Stimulated activated memory B cell treated with anti-CD40 and anti-IgM and Interleukin-4, amounts not matched to agents 10 μg/mL and 1 μg/mL and 100 μg/mL, for 72 hours (primary cell): ENCODE results near the gene COBL.

Experiments
- ATAC-seq: fragments of 150-1000 bp; cut with Tn5 transposase; 2 replicates; pipeline ENCODE4 v1.10.0; 2021
- H3K27ac Mint-ChIP-seq: one replicate; pipeline ENCODE4 v1.8.0; 2022; ENCODE audit warnings: mild to moderate bottlenecking, mixed read lengths
- H3K27me3 Mint-ChIP-seq: one replicate; pipeline ENCODE4 v1.8.0; 2022; ENCODE audit warnings: mixed read lengths
- H3K36me3 Mint-ChIP-seq: one replicate; pipeline ENCODE4 v1.8.0; 2022; ENCODE audit warnings: mixed read lengths
- H3K4me1 Mint-ChIP-seq: one replicate; pipeline ENCODE4 v1.8.0; 2022; ENCODE audit warnings: mixed read lengths
- H3K4me3 Mint-ChIP-seq: one replicate; pipeline ENCODE4 v1.8.0; 2022; ENCODE audit warnings: mild to moderate bottlenecking, moderate library complexity, mixed read lengths
- H3K9me3 Mint-ChIP-seq: one replicate; pipeline ENCODE4 v1.8.0; 2022; ENCODE audit warnings: mixed read lengths

COBL gene, protein sequence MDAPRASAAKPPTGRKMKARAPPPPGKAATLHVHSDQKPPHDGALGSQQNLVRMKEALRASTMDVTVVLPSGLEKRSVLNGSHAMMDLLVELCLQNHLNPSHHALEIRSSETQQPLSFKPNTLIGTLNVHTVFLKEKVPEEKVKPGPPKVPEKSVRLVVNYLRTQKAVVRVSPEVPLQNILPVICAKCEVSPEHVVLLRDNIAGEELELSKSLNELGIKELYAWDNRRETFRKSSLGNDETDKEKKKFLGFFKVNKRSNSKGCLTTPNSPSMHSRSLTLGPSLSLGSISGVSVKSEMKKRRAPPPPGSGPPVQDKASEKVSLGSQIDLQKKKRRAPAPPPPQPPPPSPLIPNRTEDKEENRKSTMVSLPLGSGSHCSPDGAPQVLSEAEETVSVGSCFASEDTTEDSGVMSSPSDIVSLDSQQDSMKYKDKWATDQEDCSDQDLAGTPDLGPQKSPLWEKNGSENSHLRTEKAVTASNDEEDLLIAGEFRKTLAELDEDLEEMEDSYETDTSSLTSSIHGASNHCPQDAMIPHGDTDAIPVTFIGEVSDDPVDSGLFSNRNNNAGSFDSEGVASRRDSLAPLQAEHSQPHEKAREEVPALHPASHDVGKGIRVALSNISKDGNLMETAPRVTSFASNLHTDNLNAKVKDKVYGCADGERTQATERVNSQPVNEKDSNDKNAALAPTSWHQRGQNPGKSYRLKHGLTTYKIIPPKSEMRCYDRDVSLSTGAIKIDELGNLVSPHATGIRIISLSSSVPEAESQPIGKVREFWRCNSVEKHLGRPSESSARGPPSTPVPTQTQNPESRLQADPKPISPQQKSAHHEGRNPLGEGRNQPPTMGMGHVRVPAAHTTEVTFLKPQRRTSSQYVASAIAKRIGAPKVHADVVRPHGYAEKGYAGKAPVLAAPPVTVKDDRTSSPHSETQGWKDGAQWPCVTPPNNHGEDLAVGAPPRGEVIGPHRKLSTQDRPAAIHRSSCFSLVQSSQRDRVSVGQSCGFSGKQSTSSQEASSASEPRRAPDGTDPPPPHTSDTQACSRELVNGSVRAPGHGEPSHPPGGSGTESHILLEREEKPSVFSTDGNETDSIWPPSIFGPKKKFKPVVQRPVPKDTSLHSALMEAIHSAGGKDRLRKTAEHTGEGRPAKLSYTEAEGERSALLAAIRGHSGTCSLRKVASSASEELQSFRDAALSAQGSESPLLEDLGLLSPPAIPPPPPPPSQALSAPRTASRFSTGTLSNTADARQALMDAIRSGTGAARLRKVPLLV

DNA sequence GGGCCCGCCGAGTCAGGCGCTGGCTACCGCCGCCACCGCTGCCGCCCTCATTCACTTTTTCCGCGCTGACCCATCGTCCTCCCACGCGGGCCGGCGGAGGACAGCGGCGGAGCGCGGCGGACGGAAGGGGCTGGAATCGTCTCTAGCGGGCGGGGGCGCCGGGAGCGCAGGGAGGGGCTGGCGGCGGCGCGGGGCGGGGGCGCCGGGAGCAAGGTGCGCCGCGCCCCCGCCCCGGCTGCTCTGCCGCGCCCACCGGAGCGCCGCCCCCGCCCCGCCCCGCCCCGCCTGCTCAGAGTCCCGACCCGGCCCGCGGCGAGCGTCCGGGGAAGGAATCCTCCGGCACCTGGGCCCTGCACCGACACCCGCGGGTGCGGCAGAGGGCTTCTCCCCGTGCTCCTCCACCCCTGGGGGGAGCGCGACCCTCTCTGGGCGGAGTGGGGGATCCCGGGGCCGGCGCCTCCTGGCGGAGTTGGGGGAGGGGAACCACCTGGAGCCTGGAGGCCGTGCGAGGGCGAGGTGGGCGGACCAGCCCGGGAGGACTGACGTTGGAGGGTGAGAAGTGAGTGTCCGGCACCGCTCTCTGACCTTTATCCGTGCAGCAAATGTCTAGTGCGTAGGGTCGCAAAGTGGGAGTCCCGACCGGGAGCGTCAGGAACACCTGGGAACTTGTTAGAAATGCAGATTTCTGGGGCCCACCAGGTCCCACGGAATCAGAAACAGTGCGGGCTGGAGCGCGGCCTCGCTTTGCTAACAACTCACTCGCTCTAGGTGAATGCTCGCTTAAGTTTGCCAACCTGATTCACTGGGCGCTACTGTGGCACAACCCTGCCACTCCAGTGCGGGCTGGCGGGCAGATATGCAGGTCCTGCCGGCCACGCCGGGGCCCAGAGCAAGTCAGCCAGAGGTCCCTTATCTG is at the start of gene COBL:
COBL (minus strand) TSS at position 144 of the 916 bp plus-strand sequence. CDS start 176 bp downstream, outside the sequence.
- Mint-ChIP-seq H3K9me3 (no peaks in the 10 kb centered on the region), H3K27me3 (peaks cover 37% of the 10 kb centered on the region)
- peak; percentile 4 for ATAC-seq

GRCh38 chr7:51366172-51366728 is 49.6 kb upstream of the COBL start:
- Mint-ChIP-seq H3K9me3 (peaks cover 9% of the 10 kb centered on the region), H3K4me1 (no peaks in the 10 kb centered on the region), H3K4me3 (no peak overlapping the region), H3K36me3 (no peaks in the 10 kb centered on the region), H3K27me3 (no peaks in the 10 kb centered on the region), H3K27ac (no peak overlapping the region)
- ATAC-seq = no peak

More for the DNA sequence above, at the start of gene COBL:
- Mint-ChIP-seq H3K27ac (no peak within 1 kb of the TSS), H3K4me3 (peak within 1 kb of the TSS; percentile 9), H3K36me3 (no peaks in the 10 kb centered on the region), H3K4me1 (peaks cover 6% of the 10 kb centered on the region)

DNA sequence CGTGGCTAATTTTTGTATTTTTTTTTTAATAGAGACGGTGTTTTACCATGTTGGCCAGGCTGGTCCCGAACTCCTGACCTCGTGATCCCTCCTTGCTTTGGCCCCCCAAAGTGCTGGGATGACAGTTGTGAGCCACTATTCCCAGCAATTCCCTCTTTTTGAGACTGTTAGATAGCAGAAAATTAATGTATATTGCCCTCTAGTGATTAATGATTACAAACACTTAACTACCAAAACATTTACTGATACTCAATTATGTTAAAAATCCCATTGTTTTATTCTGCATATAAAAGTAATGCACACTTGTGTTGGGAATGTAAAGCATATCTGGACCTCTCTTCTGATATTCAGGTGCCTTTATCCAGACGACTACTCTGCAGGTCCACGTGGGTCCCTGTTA is 41.2 kb upstream of the COBL start:
- Mint-ChIP-seq H3K9me3 (peaks cover 8% of the 10 kb centered on the region), H3K27me3 (no peaks in the 10 kb centered on the region), H3K4me1 (no peaks in the 10 kb centered on the region), H3K4me3 (no peak overlapping the region), H3K27ac (no peak overlapping the region), H3K36me3 (no peaks in the 10 kb centered on the region)
- no peak for ATAC-seq

DNA sequence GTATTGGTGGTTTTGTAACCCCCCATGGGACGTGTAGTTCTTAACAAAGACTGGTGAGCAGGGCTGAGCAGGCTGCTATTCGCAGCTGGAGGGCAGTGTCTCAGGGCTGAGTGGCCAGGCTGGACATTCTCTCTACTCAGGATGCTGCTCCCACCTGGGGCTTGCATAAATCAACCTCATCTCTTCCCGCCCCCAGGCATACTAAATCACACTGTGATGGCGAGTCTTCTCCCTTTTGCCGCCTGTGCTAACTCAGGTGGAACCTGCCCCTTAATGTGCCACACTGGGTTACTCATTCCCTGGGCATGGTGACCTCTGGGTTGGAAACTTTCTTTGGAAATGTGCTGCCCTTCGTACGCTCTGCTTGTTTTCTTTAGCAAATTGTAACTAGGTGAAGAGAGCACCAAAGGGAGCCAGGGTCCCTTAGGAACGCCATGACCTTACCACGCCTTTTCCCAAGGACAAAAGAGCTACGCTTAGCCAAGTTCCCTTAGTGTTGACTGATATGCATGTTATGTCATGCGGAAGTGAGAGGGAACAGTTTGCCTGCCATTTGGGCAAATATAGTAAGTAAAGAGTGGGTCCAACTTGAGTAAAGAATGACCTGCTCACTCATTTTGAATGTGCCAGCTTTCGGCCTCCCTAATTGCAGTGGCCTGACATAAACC is 40.4 kb upstream of the COBL start:
- no peaks in the 10 kb centered on the region for H3K36me3 Mint-ChIP-seq
- no peak overlapping the region for H3K27ac Mint-ChIP-seq
- no peaks in the 10 kb centered on the region for H3K4me1 Mint-ChIP-seq
- no peak overlapping the region for H3K4me3 Mint-ChIP-seq
- peaks cover under 1% of the 10 kb centered on the region for H3K9me3 Mint-ChIP-seq
- no peaks in the 10 kb centered on the region for H3K27me3 Mint-ChIP-seq
- ATAC-seq = no peak

DNA sequence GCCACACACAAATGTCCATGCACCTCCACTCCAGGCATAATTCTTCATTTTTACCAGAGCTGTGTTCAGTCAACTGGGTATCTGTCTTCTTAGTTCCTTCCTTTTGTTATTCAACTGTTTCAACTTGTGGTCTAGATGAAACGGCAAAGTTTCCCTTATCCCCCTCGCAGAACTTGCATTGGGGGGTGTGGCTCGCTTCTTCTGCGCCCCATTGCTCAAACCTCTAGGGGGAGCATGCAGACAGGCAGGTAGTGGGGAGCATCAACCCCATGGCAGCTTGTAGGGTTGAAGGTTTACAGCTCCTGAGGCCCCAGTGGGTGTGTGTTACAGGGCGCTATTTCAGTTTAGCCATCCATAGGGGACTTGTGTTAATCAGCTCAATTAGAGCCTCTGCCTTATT is 38.3 kb upstream of the COBL start:
- no peaks in the 10 kb centered on the region for H3K36me3 Mint-ChIP-seq
- no peak overlapping the region for H3K4me3 Mint-ChIP-seq
- H3K27me3 Mint-ChIP-seq = no peaks in the 10 kb centered on the region
- no peaks in the 10 kb centered on the region for H3K9me3 Mint-ChIP-seq
- H3K4me1 Mint-ChIP-seq = no peaks in the 10 kb centered on the region
- H3K27ac Mint-ChIP-seq = no peak overlapping the region
- no peak for ATAC-seq

DNA sequence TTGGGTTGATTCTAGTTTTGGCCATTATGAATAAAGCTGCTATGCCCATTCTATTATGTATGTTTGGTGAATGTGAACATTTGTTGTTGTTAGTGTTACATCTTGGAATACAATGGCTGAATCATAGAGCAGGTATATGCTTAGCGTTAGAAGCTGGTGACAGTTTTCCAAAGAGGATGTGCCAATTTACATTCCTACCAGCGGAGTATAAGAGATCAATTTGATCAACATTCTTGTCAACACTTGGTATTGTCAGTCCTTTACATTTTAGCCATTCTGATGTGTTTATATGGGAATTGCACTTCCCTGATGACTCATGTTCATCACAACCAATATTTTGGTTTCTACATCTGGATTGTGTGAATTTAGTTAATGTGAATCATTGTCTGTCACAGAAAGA is 37.8 kb upstream of the COBL start:
- no peaks in the 10 kb centered on the region for H3K27me3 Mint-ChIP-seq
- H3K4me1 Mint-ChIP-seq = no peaks in the 10 kb centered on the region
- H3K27ac Mint-ChIP-seq = no peak overlapping the region
- no peak for ATAC-seq
- no peaks in the 10 kb centered on the region for H3K36me3 Mint-ChIP-seq
- no peak overlapping the region for H3K4me3 Mint-ChIP-seq
- H3K9me3 Mint-ChIP-seq = no peaks in the 10 kb centered on the region

DNA sequence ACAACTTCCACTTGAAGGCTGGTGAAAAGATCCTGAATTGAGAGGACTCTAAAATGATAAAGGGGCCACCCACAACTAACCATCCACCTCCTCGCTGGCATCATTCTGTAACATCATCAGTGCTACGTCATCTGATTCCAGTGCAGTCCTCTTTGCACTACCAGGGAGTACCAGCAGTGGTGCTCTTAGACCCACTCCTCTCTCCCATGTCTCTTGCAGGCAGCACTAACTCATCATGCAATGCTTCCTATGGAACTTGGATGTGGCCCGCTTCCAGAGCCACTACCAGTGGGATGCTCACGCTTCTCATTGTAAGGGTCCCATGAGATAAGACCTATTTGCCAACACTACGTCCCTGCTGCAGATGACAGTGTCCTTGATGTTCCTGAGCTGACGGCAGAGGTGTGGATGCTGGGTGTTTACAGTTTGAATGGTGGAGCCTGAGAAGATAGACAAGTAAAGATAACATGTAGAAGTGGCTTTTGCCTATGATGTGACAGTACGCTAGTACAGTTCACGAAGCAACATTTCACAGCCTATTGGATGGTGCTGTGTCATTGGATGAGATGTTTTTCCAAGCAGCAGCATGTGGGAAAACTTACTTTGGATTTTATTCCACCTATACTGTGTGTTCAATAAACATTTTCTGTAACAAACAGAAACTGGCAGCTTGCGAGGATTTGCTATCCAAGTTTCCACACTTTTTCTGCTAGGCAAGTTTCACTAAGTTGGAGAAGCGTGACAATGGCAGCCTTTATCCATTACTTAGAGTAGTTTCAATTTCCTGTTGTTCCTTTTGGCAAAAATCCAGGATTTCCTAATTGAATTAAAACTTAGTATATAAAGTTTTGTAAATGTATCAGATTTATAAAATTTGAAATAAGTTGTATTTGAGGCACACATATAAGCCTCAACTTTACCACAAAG is 35.8 kb upstream of the COBL start:
- no peak for ATAC-seq
- H3K4me1 Mint-ChIP-seq = no peaks in the 10 kb centered on the region
- H3K4me3 Mint-ChIP-seq = no peak overlapping the region
- H3K27me3 Mint-ChIP-seq = no peaks in the 10 kb centered on the region
- no peaks in the 10 kb centered on the region for H3K9me3 Mint-ChIP-seq
- no peaks in the 10 kb centered on the region for H3K36me3 Mint-ChIP-seq
- no peak overlapping the region for H3K27ac Mint-ChIP-seq

DNA sequence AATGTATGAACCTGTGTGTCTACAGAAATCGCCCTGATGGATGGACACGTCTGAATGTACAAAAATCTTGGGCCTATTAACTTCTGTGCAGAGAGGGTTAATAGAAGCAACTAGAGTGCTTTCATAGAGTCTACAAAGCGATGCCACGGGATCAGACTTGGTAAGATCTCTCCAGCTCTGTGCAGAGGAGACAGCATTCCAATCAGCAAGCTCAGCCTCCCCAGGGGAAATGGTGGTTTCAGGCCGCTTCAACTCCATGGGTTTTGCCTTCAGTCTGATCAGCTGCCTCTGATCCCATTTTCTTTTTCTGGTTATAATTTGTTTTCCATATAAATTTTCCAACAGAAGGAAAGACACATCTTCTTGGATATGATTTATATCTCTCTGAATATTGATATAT is 35.1 kb upstream of the COBL start:
- Mint-ChIP-seq H3K4me3 (no peak overlapping the region), H3K36me3 (no peaks in the 10 kb centered on the region), H3K4me1 (no peaks in the 10 kb centered on the region), H3K27me3 (no peaks in the 10 kb centered on the region), H3K27ac (no peak overlapping the region), H3K9me3 (no peaks in the 10 kb centered on the region)
- ATAC-seq = no peak

GRCh38 chr7:51350546-51350896 is 33.9 kb upstream of the COBL start:
- no peak overlapping the region for H3K4me3 Mint-ChIP-seq
- ATAC-seq = no peak
- H3K9me3 Mint-ChIP-seq = no peaks in the 10 kb centered on the region
- H3K27me3 Mint-ChIP-seq = no peaks in the 10 kb centered on the region
- no peak overlapping the region for H3K27ac Mint-ChIP-seq
- no peaks in the 10 kb centered on the region for H3K36me3 Mint-ChIP-seq
- H3K4me1 Mint-ChIP-seq = no peaks in the 10 kb centered on the region

DNA sequence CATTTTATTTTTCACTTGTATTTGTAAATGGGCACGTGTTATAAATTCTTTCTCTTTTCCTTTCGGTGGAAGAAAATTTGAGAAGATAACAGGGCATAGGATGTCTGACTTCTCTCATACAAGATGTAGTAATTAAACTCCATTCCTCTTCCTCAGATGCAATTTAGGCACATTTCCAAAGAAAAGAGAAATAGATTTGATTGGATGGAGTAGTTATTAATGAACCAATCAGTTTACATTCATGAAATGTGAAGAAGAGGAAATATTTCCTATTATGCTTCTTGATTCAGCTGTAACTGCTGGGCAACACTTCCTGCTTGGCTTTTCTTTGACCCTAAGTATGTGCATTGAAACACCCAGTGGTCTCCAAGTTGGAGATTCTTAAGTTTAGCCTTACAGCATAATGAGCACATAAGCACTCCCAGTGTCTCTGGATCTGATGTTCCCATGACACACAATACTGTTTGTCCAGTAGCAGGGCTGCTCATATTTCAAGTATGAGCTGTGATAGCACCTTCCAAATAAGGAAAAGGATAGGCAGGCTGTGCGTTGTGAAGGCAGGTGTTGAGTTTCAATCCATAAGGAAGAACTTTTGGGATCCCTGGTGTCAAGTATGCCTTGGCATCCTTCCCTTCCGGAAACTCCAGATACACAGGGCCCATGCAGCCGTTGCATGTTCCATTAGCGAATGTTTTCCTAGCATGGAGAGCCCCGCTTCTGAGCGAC is 33.4 kb upstream of the COBL start:
- Mint-ChIP-seq H3K36me3 (no peaks in the 10 kb centered on the region), H3K27me3 (no peaks in the 10 kb centered on the region), H3K9me3 (no peaks in the 10 kb centered on the region), H3K4me1 (no peaks in the 10 kb centered on the region), H3K27ac (no peak overlapping the region), H3K4me3 (no peak overlapping the region)
- no peak for ATAC-seq

- Mint-ChIP-seq H3K36me3 (no peaks in the 10 kb centered on the region), H3K27me3 (peaks cover 8% of the 10 kb centered on the region), H3K4me3 (no peak overlapping the region), H3K4me1 (no peaks in the 10 kb centered on the region), H3K27ac (no peak overlapping the region), H3K9me3 (peaks cover 4% of the 10 kb centered on the region)
- no peak for ATAC-seq
Observed at GRCh38 chr7:51346126-51346525, 29.5 kb upstream of the COBL start.

- Mint-ChIP-seq H3K9me3 (peaks cover 4% of the 10 kb centered on the region), H3K4me3 (no peak overlapping the region), H3K4me1 (no peaks in the 10 kb centered on the region), H3K27ac (no peak overlapping the region), H3K36me3 (no peaks in the 10 kb centered on the region), H3K27me3 (peaks cover 8% of the 10 kb centered on the region)
- ATAC-seq = no peak
Observed at GRCh38 chr7:51344406-51345138, 28.0 kb upstream of the COBL start.
